HepG2 (cell line): ENCODE measurements around the gene TUBA4A. TPM values are rescaled to one million over a fixed set of nuclear protein-coding genes. Genes with fewer than 3 reads are reported as not detected.

Experiments used
- ATAC-seq: fragments of 200-7000 bp; cut with Tn5 transposase; 3 replicates; pipeline ENCODE4 v1.9.1; 2020; ENCODE audit warnings: mild to moderate bottlenecking, moderate library complexity
- BruUV-seq: library from RNA; stranded (reverse); fragments of 400-500 nt; replicated peaks from 2 replicates; lab custom pipeline; 2021; lab: Mats Ljungman, UMichigan
- CTCF ChIA-PET: fragments of 300-600 bp; formaldehyde crosslinking; extraction: SDS; loops from one replicate; lab custom pipeline; 2021; ENCODE audit warnings: low total read pairs, inconsistent platforms, low intra/inter-chr PET ratio; lab: Yijun Ruan, JAX
- POLR2A ChIA-PET: fragments of 350-600 bp; sonication (Branson Sonifier 250); formaldehyde crosslinking; loops from one replicate; lab custom pipeline; 2020; ENCODE audit warnings: antibody characterized with exemption, inconsistent platforms; lab: Yijun Ruan, JAX
- DNase-seq: peaks from one replicate; pipeline ENCODE4 v3.0.0-alpha.2; 2015; ENCODE audit warnings: low spot score
- FAIRE-seq: peaks from 3 replicates; lab custom pipeline; 2011; peaks lifted over from hg19 to GRCh38; lab: Jason Lieb, UNC
- H2AFZ ChIP-seq: one replicate; pipeline ENCODE4 v1.6.1; 2011; ENCODE audit warnings: low read length, inconsistent platforms
- H3K27ac ChIP-seq: fragments of 300-600 bp; 3 replicates; pipeline ENCODE4 v1.8.0; 2011; ENCODE audit warnings: mixed run types, mild to moderate bottlenecking, mixed read lengths, low read length, inconsistent platforms; ENCODE audit not compliant: insufficient read depth; ENCODE audit errors: extremely low read length
- H3K27me3 ChIP-seq, 2 experiments: fragments of 200-600 bp in 1 of 2; 2 replicates in 1 of 2; 3 replicates in 1 of 2; pipeline versions ENCODE4 v1.6.0 to v1.8.0; 2011; ENCODE audit warnings: low read length in 2 of 2, mild to moderate bottlenecking in 2 of 2, moderate library complexity in 2 of 2, inconsistent platforms in 1 of 2; ENCODE audit not compliant: insufficient read depth in 2 of 2, control insufficient read depth in 1 of 2
- H3K36me3 ChIP-seq, 2 experiments: fragments of 200-600 bp in 1 of 2; replicated peaks in 1 of 2; 2 replicates in 1 of 2; 3 replicates in 1 of 2; pipeline versions ENCODE4 v1.5.1 to v1.8.0; 2011; ENCODE audit warnings: low read length in 2 of 2, inconsistent platforms in 1 of 2; ENCODE audit not compliant: insufficient read depth in 2 of 2, control insufficient read depth in 1 of 2
- H3K4me1 ChIP-seq: 2 replicates; pipeline ENCODE4 v1.5.1; 2012; ENCODE audit warnings: low read length, inconsistent platforms; ENCODE audit not compliant: insufficient read depth
- H3K4me2 ChIP-seq: 2 replicates; pipeline ENCODE4 v1.6.0; 2011; ENCODE audit warnings: low read depth, low read length, inconsistent platforms
- H3K4me3 ChIP-seq, 3 experiments: fragments of 200-600 bp in 1 of 3; sonication (generic), shearing (Covaris generic) in 1 of 3; replicated peaks in 1 of 3; 2 replicates each; pipeline ENCODE4 v1.5.1; 2011 to 2016; ENCODE audit warnings: low read length in 3 of 3, inconsistent platforms in 2 of 3, low read depth in 2 of 3, mild to moderate bottlenecking in 2 of 3, control low read depth in 1 of 3, mixed read lengths in 1 of 3; ENCODE audit not compliant: insufficient read depth in 1 of 3
- H3K79me2 ChIP-seq: one replicate; pipeline ENCODE4 v1.6.1; 2011; ENCODE audit warnings: low read length, inconsistent platforms; ENCODE audit not compliant: insufficient read depth
- H3K9ac ChIP-seq: 2 replicates; pipeline ENCODE4 v1.6.0; 2011; ENCODE audit warnings: mild to moderate bottlenecking, low read depth, low read length, inconsistent platforms; ENCODE audit not compliant: insufficient read depth
- H3K9me3 ChIP-seq: 2 replicates; pipeline ENCODE4 v1.5.1; 2012; ENCODE audit warnings: mild to moderate bottlenecking, low read length
- H4K20me1 ChIP-seq: 2 replicates; pipeline ENCODE4 v1.6.0; 2011; ENCODE audit warnings: inconsistent platforms, mild to moderate bottlenecking, low read length, moderate library complexity; ENCODE audit not compliant: insufficient read depth
- DZIP1 ChIP-seq: sonication (generic); formaldehyde crosslinking; IDR thresholded peaks from 2 replicates; pipeline ENCODE4 v1.5.0; 2020; ENCODE audit warnings: mild to moderate bottlenecking, missing genetic modification reagents
- HOXD1 ChIP-seq: sonication (generic); formaldehyde crosslinking; IDR thresholded peaks from 2 replicates; pipeline ENCODE4 v1.5.0; 2020; ENCODE audit warnings: missing genetic modification reagents
- MAFF ChIP-seq: IDR thresholded peaks from 2 replicates; pipeline ENCODE4 v1.6.1; 2011; ENCODE audit warnings: low read depth, low read length, improper control_type of control experiment
- MAFG ChIP-seq: sonication (generic); formaldehyde crosslinking; IDR thresholded peaks from 2 replicates; pipeline ENCODE4 v1.5.1; 2020; ENCODE audit warnings: mild to moderate bottlenecking, missing genetic modification reagents
- NBN ChIP-seq: fragments of 450-650 bp; conservative IDR thresholded peaks from 2 replicates; pipeline ENCODE4 v1.6.1; 2017
- RBM39 ChIP-seq: fragments of 200-400 bp; formaldehyde crosslinking; IDR thresholded peaks from one replicate; pipeline ENCODE4 v1.6.1; 2018; ENCODE audit warnings: antibody characterized with exemption, mild to moderate bottlenecking, low read depth, low read length; ENCODE audit not compliant: poor library complexity, severe bottlenecking
- TAF1 ChIP-seq: sonication (generic); formaldehyde crosslinking; IDR thresholded peaks from 2 replicates; pipeline ENCODE4 v1.4.0; 2020; ENCODE audit warnings: missing genetic modification reagents
- TARDBP ChIP-seq: sonication (generic); formaldehyde crosslinking; IDR thresholded peaks from 2 replicates; pipeline ENCODE4 v1.8.0; 2022; ENCODE audit warnings: mild to moderate bottlenecking, missing genetic modification reagents
- THAP11 ChIP-seq: IDR thresholded peaks from 2 replicates; pipeline ENCODE4 v1.6.1; 2016; ENCODE audit warnings: missing biosample characterization, missing genetic modification reagents
- ZFP90 ChIP-seq: sonication (generic); formaldehyde crosslinking; IDR thresholded peaks from 2 replicates; pipeline ENCODE4 v1.8.0; 2022; ENCODE audit warnings: missing genetic modification reagents, mild to moderate bottlenecking, inconsistent platforms, borderline replicate concordance
- ZMAT5 ChIP-seq: sonication (generic); formaldehyde crosslinking; IDR thresholded peaks from 2 replicates; pipeline ENCODE4 v1.5.0; 2020; ENCODE audit warnings: mild to moderate bottlenecking, low read depth, missing genetic modification reagents, borderline replicate concordance
- ZNF367 ChIP-seq: sonication (generic); formaldehyde crosslinking; IDR thresholded peaks from 2 replicates; pipeline ENCODE4 v1.4.0; 2020; ENCODE audit warnings: missing genetic modification reagents, borderline replicate concordance
- ZNF629 ChIP-seq: sonication (generic); formaldehyde crosslinking; conservative IDR thresholded peaks from 2 replicates; pipeline ENCODE4 v1.5.0; 2020; ENCODE audit warnings: missing genetic modification reagents
- ZNF652 ChIP-seq: IDR thresholded peaks from 2 replicates; pipeline ENCODE4 v1.6.1; 2016; ENCODE audit warnings: low read depth, borderline replicate concordance
- ZNF720 ChIP-seq: sonication (generic); formaldehyde crosslinking; IDR thresholded peaks from 2 replicates; pipeline ENCODE4 v1.4.0; 2020; ENCODE audit warnings: missing genetic modification reagents
- ZNF850 ChIP-seq: sonication (generic); formaldehyde crosslinking; conservative IDR thresholded peaks from 2 replicates; pipeline ENCODE4 v1.9.0; 2021; ENCODE audit warnings: mild to moderate bottlenecking, missing genetic modification reagents
- WGBS: methylation state at CpG from one replicate; pipeline ENCODE4 v1.1.6; 2017; ENCODE audit warnings: low lambda C conversion rate; 5-methylcytosine and 5-hydroxymethylcytosine counted together
- in situ Hi-C: cut with HindIII; loops from 2 replicates; pipeline ENCODE4 v1.10.0; 2017; ENCODE audit warnings: low pct_unique_long_range_greater_than_20kb; ENCODE audit not compliant: extremely low pct_ligation_motif_present
- intact Hi-C: fragments of 100-400 bp; cut with micrococcal nuclease; formaldehyde crosslinking; loops from one replicate; pipeline ENCODE4 v1.10.0; 2022; ENCODE audit not compliant: unreplicated experiment
- polyA plus RNA-seq, 8 experiments: library from polyadenylated mRNA; depleted of rRNA in 3 of 8; stranded (reverse) in 7 of 8; unstranded in 1 of 8; fragments of >200 nt; fragmentation: Illumina TruSeq in 4 of 8; extraction: Trizol in 4 of 8; gene quantifications; 2 replicates each; pipeline versions ENCODE4 v1.2.1 to v1.2.3, GENCODE V29; 2011 to 2016; ENCODE audit warnings: low read depth in 4 of 8, missing spikeins in 1 of 8, mixed read lengths in 1 of 8; ENCODE audit not compliant: insufficient read depth in 1 of 8
- total RNA-seq, 5 experiments: library from RNA; depleted of rRNA; stranded (reverse); fragments of >200 nt; fragmentation: Illumina TruSeq; extraction: Trizol; gene quantifications; 2 replicates each; pipeline ENCODE4 v1.2.3, GENCODE V29; 2016; ENCODE audit warnings: low read depth in 1 of 5

The TUBA4A gene
- total and polyA plus RNA-seq, 2 of the 13 experiments (the other 11 are each of a cell fraction or from before 2014, with no cell fraction given), result 1.3 to 12.7 TPM

GRCh38 chr2:219291394-219291793 lies 37.7 kb upstream of the TUBA4A start:
- TF ChIP-seq ZNF652 (CRISPR knock-in tag), result no peak
- no peak for TF ChIP-seq HOXD1 (CRISPR knock-in tag)
- 0 out of 2 replicates have a peak, but pooled peaks have one; percentile 12 for TF ChIP-seq ZNF629
- no peak for TF ChIP-seq ZNF367
- TF ChIP-seq, all 625 proteins: peak for 1
- Histone ChIP-seq H3K9me3 (no peaks in the 10 kb centered on the region), H4K20me1 (no peaks in the 10 kb centered on the region), H3K4me2 (no peak overlapping the region), H3K27ac (no peak overlapping the region), H3K4me1 (peaks cover 35% of the 10 kb centered on the region), H3K4me3 (no peak overlapping the region), H2AFZ (no peak overlapping the region), H3K36me3 (no peaks in the 10 kb centered on the region), H3K9ac (no peak overlapping the region), H3K79me2 (no peaks in the 10 kb centered on the region), H3K27me3 (peaks cover 3 to 56% of the 10 kb centered on the region in 2 experiments; a peak in 4 of 5 replicates)
- FAIRE-seq, result no peak
- intact Hi-C loops (loop anchor here (10.0 kb wide), 1 partner anchor 243 kb away; no protein-coding TSS in a partner anchor), in situ Hi-C loops (no loop called here)
- 11% methylated on average over 7 of the region's 7 CpGs for WGBS
- DNase-seq, result no peak
- ChIA-PET POLR2A (interaction anchor here (0.8 to 1.5 kb wide), 2 partner anchors 10 to 12 kb away, joined by 3 to 4 read pairs; partner anchors contain the start of gene DNAJB2), CTCF (no interaction called here)
- no peak for ATAC-seq
- no TSS peak for BruUV-seq

- no peaks in the 10 kb centered on the region for H3K36me3 ChIP-seq
- ATAC-seq (no peak), DNase-seq (no peak), FAIRE-seq (no peak)
- H3K9ac ChIP-seq, result no peak overlapping the region
- intact Hi-C loops (loop anchor here (10.0 kb wide), 1 partner anchor 244 kb away; no protein-coding TSS in a partner anchor), in situ Hi-C loops (no loop called here)
- peaks cover 0 to 49% of the 10 kb centered on the region in 2 experiments; a peak in 4 of 5 replicates for H3K27me3 ChIP-seq
- H3K4me1 ChIP-seq, result peaks cover 32% of the 10 kb centered on the region
- no TSS peak for BruUV-seq
- H3K4me3 ChIP-seq, result no peak overlapping the region
- H3K4me2 ChIP-seq, result no peak overlapping the region
- no peak overlapping the region for H3K27ac ChIP-seq
- CTCF ChIA-PET, result no interaction called here
- POLR2A ChIA-PET, result interaction anchor here (1.7 kb wide), 1 partner anchor 12 kb away, joined by 4 read pairs; the partner anchor contains the start of gene DNAJB2
- H3K79me2 ChIP-seq, result no peaks in the 10 kb centered on the region
- no peaks in the 10 kb centered on the region for H4K20me1 ChIP-seq
- no peak overlapping the region for H2AFZ ChIP-seq
- 43% methylated on average over 16 of the region's 16 CpGs for WGBS
- H3K9me3 ChIP-seq, result no peaks in the 10 kb centered on the region
- TF ChIP-seq TARDBP (no peak), DZIP1 (CRISPR knock-in tag) (no peak), RBM39 (no peak), MAFG (CRISPR knock-in tag) (no peak), THAP11 (no peak), ZMAT5 (CRISPR knock-in tag) (no peak), ZNF850 (no peak), NBN (no peak), TAF1 (CRISPR knock-in tag) (no peak), MAFF (no peak), ZNF720 (CRISPR knock-in tag) (no peak), ZFP90 (CRISPR knock-in tag) (no peak)
Observed at GRCh38 chr2:219290381-219291171, 36.9 kb upstream of the TUBA4A start.
